DOHH2 (cell line): ENCODE results near the gene AHRR.
"Not testable (repeated sequence)": the region's sequence is repeated elsewhere in the genome, so short reads cannot be mapped to it uniquely, and the experiment has no call there.

Source experiments
- H3F3A ChIP-seq: fragments of 200-600 bp; sonication (generic), shearing (Covaris generic); 2 replicates; pipeline ENCODE4 v1.6.0; 2016; ENCODE audit warnings: antibody characterized with exemption, mild to moderate bottlenecking; ENCODE audit not compliant: control insufficient read depth, insufficient read depth
- H3K27ac ChIP-seq: fragments of 200-600 bp; sonication (generic); 2 replicates; pipeline ENCODE4 v1.5.1; 2014; ENCODE audit warnings: low read depth, mild to moderate bottlenecking, low read length, moderate library complexity
- H3K27me3 ChIP-seq: fragments of 200-600 bp; sonication (generic); 2 replicates; pipeline ENCODE4 v1.6.1; 2014; ENCODE audit warnings: mild to moderate bottlenecking, low read length, mixed read lengths; ENCODE audit not compliant: control insufficient read depth
- H3K36me3 ChIP-seq: fragments of 200-600 bp; sonication (generic); 2 replicates; pipeline ENCODE4 v1.6.1; 2014; ENCODE audit warnings: mild to moderate bottlenecking, low read length, moderate library complexity, mixed read lengths; ENCODE audit not compliant: control insufficient read depth
- H3K4me1 ChIP-seq: fragments of 200-600 bp; sonication (generic); 2 replicates; pipeline ENCODE4 v1.6.1; 2014; ENCODE audit warnings: mild to moderate bottlenecking, low read length, mixed read lengths; ENCODE audit not compliant: control insufficient read depth
- H3K4me2 ChIP-seq: fragments of 200-600 bp; sonication (generic); 2 replicates; pipeline ENCODE4 v1.6.0; 2014; ENCODE audit warnings: mild to moderate bottlenecking, low read length, moderate library complexity
- H3K4me3 ChIP-seq: fragments of 200-600 bp; sonication (generic); 2 replicates; pipeline ENCODE4 v1.5.1; 2014; ENCODE audit warnings: mild to moderate bottlenecking, low read length, mixed read lengths
- H3K79me2 ChIP-seq: fragments of 200-600 bp; sonication (generic); 2 replicates; pipeline ENCODE4 v1.6.1; 2014; ENCODE audit warnings: mild to moderate bottlenecking, low read length, mixed read lengths; ENCODE audit not compliant: control insufficient read depth
- H3K9me2 ChIP-seq: fragments of 200-600 bp; sonication (generic); replicated peaks from 2 replicates; pipeline ENCODE4 v1.6.1; 2014; ENCODE audit warnings: mild to moderate bottlenecking, low read length, mixed read lengths; ENCODE audit not compliant: control insufficient read depth
- H3K9me3 ChIP-seq: fragments of 200-600 bp; sonication (generic); 2 replicates; pipeline ENCODE4 v1.6.1; 2014; ENCODE audit warnings: antibody characterized with exemption, low read length, mixed read lengths; ENCODE audit not compliant: control insufficient read depth, insufficient read depth
- H4K20me1 ChIP-seq: fragments of 200-600 bp; sonication (generic); 2 replicates; pipeline ENCODE4 v1.6.0; 2014; ENCODE audit warnings: low read depth, mild to moderate bottlenecking, antibody characterized with exemption, low read length, moderate library complexity; ENCODE audit not compliant: control insufficient read depth, insufficient read depth
- EZH2phosphoT487 ChIP-seq: fragments of 200-600 bp; sonication (generic); IDR thresholded peaks from 2 replicates; pipeline ENCODE4 v1.6.1; 2017; ENCODE audit warnings: borderline replicate concordance, mild to moderate bottlenecking, antibody characterized with exemption, low read length, moderate library complexity, mixed read lengths
- TF ChIP-seq, protein P1 (sequence below): fragments of 200-600 bp; sonication (generic); IDR thresholded peaks from one replicate; pipeline ENCODE4 v1.5.1; 2014; ENCODE audit warnings: antibody characterized with exemption, mild to moderate bottlenecking, low read depth, low read length; ENCODE audit not compliant: poor library complexity, severe bottlenecking

AHRR gene

DNA sequence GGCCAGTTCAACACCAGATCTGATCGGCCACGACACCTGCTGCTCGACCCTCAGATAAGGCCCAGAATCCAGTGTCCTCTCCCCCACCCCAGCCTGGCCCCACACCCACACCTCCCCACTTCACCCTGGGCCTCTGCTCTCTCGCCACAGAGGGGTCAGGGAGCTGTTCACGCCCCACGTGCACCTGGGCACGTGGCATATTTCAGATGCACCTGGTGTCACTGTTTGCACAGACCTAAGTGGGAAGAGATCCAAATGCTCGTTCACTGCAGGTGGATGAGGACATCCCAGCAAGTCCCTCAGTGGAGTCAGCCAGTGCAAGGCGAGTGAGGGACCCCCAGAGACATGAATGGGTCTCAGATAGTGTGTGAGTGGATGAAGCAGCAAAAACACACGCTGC is 25.3 kb upstream of the AHRR start:
- not testable (repeated sequence) for H3K4me1 ChIP-seq, H3K36me3 ChIP-seq, H3K4me3 ChIP-seq, H4K20me1 ChIP-seq, H3F3A ChIP-seq, H3K9me3 ChIP-seq, H3K27ac ChIP-seq, H3K27me3 ChIP-seq, H3K9me2 ChIP-seq, H3K4me2 ChIP-seq
- peaks cover 24% of the 10 kb centered on the region for H3K79me2 ChIP-seq

DNA sequence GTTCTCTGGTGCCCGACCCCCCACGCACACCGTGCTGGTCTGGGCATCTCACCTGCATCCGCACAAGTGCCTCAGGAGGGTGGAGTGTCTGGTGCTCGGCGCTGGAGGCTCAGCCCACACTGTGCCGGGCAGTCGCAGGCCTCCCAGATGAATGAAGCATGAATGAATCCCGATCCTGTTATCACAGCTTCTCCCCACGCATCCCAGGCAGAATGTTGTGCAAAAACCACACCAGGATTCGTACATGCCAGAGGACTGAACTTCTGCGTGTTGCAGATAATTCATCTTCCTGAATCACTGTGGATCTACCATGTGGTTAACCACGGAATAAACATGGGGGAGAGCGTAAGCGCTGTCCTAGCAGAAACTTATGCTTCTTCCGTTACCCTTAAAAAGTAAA is 24.6 kb upstream of the AHRR start:
- not testable (repeated sequence) for H3K4me2 ChIP-seq, H3K27ac ChIP-seq, H3F3A ChIP-seq, H3K4me1 ChIP-seq, H3K36me3 ChIP-seq, H3K27me3 ChIP-seq, H3K9me3 ChIP-seq, H4K20me1 ChIP-seq, H3K4me3 ChIP-seq, H3K9me2 ChIP-seq
- H3K79me2 ChIP-seq: peaks cover 20% of the 10 kb centered on the region

DNA sequence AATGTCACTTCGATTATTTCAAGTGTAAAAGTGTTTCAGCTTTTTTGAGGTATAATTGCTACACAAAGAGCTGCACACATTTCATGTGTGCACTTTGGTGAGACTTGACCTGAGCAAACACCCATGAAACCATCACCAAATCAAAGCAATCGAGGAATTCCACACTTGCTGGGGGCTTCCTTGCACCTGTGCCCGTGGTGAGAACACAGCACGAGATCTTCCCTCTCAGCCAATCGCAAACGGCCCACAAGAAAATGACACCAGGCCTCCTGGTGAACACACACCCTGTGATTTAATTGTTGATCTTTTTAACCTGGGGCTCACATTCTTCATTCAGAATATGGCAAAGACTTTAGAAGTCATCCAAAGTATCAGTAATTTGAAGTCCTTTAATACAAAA is 24.1 kb upstream of the AHRR start:
- H3K4me1 ChIP-seq, H3K27me3 ChIP-seq, H3K4me3 ChIP-seq, H3K9me2 ChIP-seq, H3K27ac ChIP-seq, H3K36me3 ChIP-seq, H3K4me2 ChIP-seq, H3F3A ChIP-seq, H4K20me1 ChIP-seq, H3K9me3 ChIP-seq: not testable (repeated sequence)
- peaks cover 21% of the 10 kb centered on the region for H3K79me2 ChIP-seq

DNA sequence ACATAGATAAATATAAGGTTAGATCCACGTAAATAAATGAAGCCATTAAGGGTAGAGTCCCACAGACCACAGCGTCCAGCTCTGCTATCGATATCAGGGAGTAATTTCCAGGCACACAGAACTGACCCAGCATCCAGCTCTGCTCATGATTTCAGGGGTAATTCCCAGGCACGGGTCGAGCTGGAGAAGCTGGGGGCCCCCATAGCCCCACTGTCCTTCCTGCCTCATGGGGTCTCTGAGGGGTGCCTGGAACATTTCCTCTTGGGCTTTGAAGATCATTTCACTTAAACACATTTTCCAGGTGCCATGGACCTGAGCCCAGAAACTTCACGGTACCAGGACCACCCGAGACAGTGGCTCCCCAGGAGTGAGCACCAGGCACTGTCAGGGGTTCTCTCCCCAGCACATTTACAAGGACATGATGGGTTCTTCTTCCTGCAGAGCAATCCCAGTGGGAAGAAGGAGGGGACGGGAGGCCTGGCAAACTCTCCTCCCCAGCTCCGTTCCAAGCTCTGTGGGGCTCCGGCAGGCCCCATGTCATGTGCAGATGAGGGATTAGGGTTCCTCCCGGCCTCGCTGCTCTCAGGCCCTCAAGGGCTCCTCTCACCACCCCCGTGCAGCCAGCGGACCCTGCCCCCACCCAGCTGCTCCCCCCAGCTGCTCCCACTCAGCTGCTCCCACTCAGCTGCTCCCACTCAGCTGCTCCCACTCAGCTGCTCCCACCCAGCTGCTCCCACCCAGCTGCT is 23.4 kb upstream of the AHRR start:
- not testable (repeated sequence) for H3K27ac ChIP-seq, H4K20me1 ChIP-seq, H3F3A ChIP-seq, H3K27me3 ChIP-seq, H3K4me2 ChIP-seq, H3K36me3 ChIP-seq, H3K4me3 ChIP-seq, H3K4me1 ChIP-seq, H3K9me2 ChIP-seq, H3K9me3 ChIP-seq
- peaks cover 22% of the 10 kb centered on the region for H3K79me2 ChIP-seq

DNA sequence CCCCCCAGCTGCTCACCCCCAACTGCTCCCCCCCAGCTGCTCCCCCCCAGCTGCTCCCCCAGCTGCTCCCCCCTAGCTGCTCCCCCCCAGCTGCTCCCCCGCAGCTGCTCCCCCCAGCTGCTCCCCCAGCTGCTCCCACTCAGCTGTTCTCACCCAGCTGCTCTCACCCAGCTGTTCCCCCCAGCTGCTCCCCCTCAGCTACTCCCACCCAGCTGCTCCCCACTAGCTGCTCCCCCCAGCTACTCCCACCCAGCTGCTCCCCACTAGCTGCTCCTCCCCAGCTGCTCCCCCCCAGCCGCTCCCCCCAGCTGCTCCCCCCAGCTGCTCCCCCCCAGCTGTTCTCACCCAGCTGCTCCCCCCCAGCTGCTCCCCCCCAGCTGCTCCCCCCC is 22.8 kb upstream of the AHRR start:
- Histone ChIP-seq H3K4me2 (no peak overlapping the region), H3K9me3 (no peaks in the 10 kb centered on the region), H3K9me2 (no peaks in the 10 kb centered on the region), H3F3A (no peaks in the 10 kb centered on the region), H3K4me1 (no peaks in the 10 kb centered on the region), H4K20me1 (no peaks in the 10 kb centered on the region), H3K27ac (no peak overlapping the region), H3K79me2 (peaks cover 22% of the 10 kb centered on the region), H3K36me3 (no peaks in the 10 kb centered on the region), H3K4me3 (no peak overlapping the region), H3K27me3 (no peaks in the 10 kb centered on the region)
- TF ChIP-seq, protein P1, sequence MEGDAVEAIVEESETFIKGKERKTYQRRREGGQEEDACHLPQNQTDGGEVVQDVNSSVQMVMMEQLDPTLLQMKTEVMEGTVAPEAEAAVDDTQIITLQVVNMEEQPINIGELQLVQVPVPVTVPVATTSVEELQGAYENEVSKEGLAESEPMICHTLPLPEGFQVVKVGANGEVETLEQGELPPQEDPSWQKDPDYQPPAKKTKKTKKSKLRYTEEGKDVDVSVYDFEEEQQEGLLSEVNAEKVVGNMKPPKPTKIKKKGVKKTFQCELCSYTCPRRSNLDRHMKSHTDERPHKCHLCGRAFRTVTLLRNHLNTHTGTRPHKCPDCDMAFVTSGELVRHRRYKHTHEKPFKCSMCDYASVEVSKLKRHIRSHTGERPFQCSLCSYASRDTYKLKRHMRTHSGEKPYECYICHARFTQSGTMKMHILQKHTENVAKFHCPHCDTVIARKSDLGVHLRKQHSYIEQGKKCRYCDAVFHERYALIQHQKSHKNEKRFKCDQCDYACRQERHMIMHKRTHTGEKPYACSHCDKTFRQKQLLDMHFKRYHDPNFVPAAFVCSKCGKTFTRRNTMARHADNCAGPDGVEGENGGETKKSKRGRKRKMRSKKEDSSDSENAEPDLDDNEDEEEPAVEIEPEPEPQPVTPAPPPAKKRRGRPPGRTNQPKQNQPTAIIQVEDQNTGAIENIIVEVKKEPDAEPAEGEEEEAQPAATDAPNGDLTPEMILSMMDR: no peak
- no peak for TF ChIP-seq EZH2phosphoT487

DNA sequence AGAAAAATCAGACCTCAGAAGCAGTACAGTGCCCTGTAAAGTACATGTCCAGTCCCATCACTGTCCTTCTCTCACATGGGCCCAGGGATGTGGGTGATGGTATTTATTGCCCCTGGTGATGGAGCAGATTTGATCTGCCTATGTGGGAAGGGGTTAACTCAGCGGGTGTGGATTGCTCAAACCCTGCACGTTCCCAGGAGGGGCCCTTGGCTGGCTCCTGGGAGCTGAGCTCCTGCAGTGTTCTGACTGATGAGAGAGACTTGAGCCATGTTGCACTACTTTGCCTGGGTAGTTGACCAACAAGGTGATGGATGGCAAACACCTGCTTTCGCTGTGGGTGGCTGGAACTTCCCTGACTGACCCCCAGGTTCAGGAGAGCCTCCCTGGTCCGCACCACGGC is 21.6 kb upstream of the AHRR start:
- H3K4me1 ChIP-seq, H3K27ac ChIP-seq, H3F3A ChIP-seq, H3K36me3 ChIP-seq, H3K27me3 ChIP-seq, H4K20me1 ChIP-seq, H3K4me3 ChIP-seq, H3K4me2 ChIP-seq, H3K9me3 ChIP-seq, H3K9me2 ChIP-seq: not testable (repeated sequence)
- peaks cover 22% of the 10 kb centered on the region for H3K79me2 ChIP-seq

DNA sequence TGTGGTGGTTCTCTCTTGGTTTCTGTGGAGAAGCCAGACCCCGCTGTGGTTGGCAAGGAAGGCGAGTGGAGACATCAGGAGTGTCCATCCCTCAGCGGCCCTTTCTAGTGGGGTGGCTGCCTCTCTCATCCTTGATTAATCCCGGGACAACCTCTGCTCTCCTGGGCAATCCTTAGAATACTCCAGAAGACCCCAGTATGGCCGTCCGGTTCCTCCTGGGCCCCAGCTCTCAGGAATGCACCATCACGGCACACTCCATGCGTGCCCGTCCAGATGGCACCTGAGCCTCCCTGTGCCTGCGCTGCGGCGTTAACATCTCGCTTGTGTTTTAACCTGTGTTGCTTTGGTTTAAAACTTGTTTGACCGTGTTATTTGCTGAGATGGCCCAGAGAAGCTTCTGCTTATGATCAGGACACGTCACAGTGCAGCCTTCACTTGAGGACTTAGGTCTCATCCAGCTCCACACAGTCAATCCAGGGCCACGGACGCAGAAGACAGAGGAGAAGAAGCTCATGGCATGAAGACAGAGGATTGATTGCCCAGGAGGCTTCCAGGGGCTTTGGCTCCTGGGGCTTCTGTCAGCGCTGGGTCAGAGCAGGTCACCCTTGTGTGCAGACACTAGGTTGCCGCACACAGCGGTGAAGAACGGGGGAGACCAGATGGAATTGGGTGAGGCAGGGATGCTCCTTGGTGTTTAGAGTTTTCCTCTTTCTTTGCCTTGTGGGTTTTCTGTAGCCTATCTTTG is 20.7 kb upstream of the AHRR start:
- not testable (repeated sequence) for H3F3A ChIP-seq, H3K27ac ChIP-seq, H3K4me2 ChIP-seq, H3K36me3 ChIP-seq, H3K9me2 ChIP-seq, H4K20me1 ChIP-seq, H3K9me3 ChIP-seq, H3K27me3 ChIP-seq, H3K4me3 ChIP-seq, H3K4me1 ChIP-seq
- H3K79me2 ChIP-seq: peaks cover 22% of the 10 kb centered on the region
